GM12865 (cell line): ENCODE measurements around the gene SERTAD3.

ENCODE experiments used
- DNase-seq: peaks from one replicate; pipeline ENCODE4 v3.0.0; 2010; ENCODE audit warnings: low read depth
- H3K4me3 ChIP-seq: 2 replicates; pipeline ENCODE4 v1.5.1; 2011; ENCODE audit warnings: mild to moderate bottlenecking, low read depth, low read length, control low read depth
- TF ChIP-seq, protein P1 (sequence below): IDR thresholded peaks from 2 replicates; pipeline ENCODE4 v1.5.1; 2011; ENCODE audit warnings: low read length, control low read depth, low read depth, inconsistent platforms; ENCODE audit not compliant: insufficient read depth; ENCODE audit errors: missing control alignments

Gene SERTAD3

DNA sequence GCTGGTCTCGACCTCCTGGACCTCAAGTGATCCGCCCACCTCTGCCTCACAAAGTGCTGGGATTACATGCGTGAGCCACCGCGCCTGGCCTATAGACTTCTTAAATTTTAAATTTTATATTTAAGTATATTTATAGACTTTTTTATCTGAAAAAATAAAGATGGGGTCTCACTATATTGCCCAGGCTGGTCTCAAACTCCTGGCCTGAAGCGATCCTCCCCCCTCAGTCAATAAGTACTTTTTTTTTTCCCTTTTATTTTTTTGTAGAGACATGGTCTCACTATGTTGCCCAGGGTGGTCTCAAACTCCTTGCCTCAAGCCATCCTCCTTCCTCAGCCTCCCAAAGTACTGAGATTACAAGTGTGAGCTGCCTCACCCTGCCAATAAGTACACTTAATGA is 20.2 kb downstream of the SERTAD3 start:
- peak overlapping the region; percentile 80 for H3K4me3 ChIP-seq
- TF ChIP-seq, protein P1, sequence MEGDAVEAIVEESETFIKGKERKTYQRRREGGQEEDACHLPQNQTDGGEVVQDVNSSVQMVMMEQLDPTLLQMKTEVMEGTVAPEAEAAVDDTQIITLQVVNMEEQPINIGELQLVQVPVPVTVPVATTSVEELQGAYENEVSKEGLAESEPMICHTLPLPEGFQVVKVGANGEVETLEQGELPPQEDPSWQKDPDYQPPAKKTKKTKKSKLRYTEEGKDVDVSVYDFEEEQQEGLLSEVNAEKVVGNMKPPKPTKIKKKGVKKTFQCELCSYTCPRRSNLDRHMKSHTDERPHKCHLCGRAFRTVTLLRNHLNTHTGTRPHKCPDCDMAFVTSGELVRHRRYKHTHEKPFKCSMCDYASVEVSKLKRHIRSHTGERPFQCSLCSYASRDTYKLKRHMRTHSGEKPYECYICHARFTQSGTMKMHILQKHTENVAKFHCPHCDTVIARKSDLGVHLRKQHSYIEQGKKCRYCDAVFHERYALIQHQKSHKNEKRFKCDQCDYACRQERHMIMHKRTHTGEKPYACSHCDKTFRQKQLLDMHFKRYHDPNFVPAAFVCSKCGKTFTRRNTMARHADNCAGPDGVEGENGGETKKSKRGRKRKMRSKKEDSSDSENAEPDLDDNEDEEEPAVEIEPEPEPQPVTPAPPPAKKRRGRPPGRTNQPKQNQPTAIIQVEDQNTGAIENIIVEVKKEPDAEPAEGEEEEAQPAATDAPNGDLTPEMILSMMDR, result no peak
- no peak for DNase-seq

DNA sequence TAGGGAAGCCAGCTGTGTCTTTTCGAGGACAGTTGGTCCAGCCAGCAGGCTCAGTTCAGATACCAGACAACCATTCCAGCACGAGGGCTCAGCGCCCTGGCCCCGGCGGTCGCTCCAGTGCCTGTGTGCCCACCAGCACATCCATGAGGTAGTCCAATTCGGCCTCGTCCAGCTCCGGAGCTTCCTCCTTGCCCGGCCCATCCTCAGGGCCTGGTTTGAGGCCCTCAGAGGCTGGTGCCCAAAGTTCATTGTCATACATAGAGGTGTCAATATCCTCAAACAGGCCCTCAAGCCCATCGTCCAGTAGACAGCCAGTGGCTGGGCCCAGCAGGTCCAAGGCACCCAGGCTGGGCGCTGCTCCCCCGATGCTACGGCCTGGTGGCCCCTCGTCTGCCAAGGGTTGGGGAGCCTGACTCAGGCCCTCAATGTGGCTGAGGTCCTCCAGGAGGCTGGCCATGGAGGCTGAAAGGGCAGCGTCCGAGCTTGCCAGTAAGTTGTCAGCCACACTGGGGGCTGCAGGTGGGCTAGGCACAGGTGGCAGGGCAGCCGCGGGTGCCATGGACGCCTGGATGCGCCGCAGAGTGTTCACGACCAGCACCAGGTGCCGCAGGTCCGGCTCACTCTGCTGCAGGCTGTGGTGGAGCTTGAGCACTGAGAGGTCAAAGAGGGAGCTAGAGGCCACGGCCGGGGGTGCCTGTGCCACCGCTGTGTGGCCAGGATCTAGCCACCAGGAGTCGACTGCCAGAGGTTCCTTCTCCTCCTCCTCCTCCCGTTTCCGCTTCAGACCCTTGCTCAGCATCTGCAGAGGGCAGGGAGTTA is 21.2 kb downstream of the SERTAD3 start:
- H3K4me3 ChIP-seq, result no peak overlapping the region
- TF ChIP-seq, protein P1, result no peak
- no peak for DNase-seq

DNA sequence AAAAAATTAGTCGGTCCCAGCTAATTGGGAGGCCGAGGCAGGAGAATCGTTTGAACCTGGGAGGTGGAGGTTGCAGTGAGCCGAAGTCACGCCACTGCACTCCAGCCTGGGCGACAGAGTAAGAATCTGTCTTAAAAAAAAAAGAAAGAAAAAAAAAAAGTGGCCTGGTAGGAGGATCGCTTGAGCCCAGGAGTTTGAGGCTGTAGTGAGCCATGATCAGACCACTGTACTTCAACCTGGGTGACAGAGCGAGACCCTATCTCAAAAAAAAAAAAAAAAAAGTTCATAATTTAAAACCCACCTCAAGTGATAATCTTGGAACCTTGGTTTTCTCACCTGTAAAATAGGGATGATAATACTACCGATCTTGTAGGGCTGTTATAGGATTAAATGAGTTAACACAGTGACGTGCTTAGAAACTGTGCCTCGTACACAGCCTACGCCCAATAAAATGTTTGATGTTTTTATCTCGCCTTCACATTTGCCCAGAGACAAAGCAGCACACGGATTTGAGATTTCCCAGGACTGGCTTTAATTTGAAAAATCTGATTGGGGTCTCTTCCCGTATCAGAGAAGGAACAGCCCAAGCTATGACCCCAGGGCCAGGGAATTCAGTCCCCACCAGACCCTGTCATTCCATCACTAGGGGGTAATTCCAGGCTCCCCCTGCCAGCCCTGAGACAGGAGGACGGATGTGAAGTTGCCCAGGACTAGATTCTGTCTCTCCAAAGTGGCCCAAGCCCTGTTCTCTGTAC is 22.0 kb downstream of the SERTAD3 start:
- TF ChIP-seq, protein P1, result no peak
- no peak overlapping the region for H3K4me3 ChIP-seq
- no peak for DNase-seq

DNA sequence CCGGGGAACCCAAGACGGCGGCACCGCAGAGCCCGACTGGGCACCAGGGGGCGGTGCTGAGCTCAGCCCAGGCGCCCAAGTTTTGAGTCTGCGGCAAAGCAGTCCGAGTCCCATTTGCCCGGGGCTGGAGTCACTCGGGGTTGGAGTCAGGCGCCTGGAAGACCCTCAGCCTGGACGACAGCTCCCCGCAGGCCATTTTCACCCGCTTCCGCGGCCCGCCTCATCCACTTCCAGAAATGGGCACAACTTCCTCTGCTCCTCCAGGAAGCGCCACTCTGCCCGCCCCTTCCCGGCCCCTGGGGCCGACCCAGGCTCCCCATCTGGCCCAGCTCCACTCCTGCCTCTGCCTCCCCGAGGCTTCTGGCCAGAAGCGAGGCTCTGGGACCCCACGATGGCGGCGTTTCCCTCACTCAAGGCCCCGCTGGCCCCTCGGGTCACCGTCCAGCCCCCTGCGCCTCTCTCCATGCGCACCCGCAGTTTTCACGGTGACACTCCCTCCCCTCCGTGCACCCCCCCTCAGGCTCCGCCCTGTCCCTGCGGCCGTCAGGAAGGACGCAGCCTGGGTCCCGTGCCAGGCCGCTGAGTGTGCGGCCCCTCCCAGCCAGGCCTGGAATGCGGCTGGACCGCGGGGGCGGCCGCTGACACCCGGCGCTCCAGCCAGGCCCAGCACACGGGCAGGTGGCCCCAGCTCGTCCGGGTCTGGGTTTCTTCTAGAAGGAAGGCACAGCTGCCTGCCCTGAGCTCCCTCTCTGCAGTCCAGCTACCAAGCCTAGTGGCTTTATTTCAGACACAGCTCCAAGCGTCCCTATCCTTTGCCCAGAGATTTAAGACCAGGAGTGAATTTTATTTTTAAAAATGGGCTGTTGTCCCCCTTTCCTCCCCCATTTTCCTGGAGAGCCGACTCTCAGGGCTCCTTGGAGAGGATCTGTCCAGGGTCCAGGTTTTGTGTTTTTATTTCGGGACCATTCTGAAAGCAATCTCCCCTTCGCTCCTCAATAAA is 23.1 kb downstream of the SERTAD3 start:
- peak overlapping the region; percentile 83 for H3K4me3 ChIP-seq
- peak; percentile 89 for DNase-seq
- TF ChIP-seq, protein P1, result peak; percentile 95

DNA sequence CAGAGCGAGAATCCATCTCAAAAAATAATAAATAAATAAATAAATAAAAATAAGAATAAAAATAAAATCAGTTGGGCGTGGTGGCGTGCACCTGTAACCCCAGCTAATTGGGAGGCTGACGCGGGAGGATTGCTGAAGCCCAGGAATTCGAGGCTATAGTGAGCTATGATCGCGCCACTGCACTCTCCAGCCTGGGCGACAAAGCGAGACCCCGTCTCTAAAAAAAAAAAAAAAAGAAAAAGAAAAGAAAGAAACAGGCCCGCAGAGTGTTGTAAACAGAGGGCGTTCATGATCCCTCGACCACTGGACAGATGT is 23.7 kb downstream of the SERTAD3 start:
- TF ChIP-seq, protein P1, result no peak
- peak overlapping the region; percentile 83 for H3K4me3 ChIP-seq
- DNase-seq, result no peak

DNA sequence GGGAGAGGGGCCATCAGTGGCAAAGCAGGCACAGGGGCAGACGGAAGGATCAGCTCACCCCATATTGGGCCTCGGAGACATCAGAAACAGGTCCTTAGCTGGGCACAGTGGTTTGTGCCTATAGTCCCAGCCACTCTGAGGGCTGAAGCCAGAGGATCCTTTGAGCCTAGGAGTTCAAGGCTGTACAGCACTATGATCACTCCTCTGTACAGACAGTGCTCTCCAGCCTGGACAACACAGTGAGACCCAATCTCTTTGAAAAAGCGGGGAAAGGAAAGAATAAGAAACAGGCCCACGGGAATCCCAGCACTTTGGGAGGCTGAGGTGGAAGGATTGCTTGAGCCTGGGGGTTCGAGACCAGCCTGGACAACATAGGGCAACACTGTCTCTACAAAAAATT is 24.4 kb downstream of the SERTAD3 start:
- H3K4me3 ChIP-seq, result no peak overlapping the region
- TF ChIP-seq, protein P1, result no peak
- no peak for DNase-seq
